Progenitor cell of endocrine pancreas (in vitro differentiated cells): ENCODE results near the gene PLLP. TPM values are rescaled to one million over a fixed set of nuclear protein-coding genes. Genes with fewer than 3 reads are reported as not detected.
A peak's percentile ranks its signal among the peaks of the same experiment; 100 is the strongest.

Experiments used
- DNase-seq: peaks from one replicate; pipeline ENCODE4 v3.0.0; 2021; ENCODE audit warnings: low spot score; ENCODE audit not compliant: unreplicated experiment
- H3K27ac Mint-ChIP-seq: 2 replicates; pipeline ENCODE4 v1.8.0; 2021; ENCODE audit warnings: mild to moderate bottlenecking, moderate library complexity, mixed read lengths
- H3K27me3 Mint-ChIP-seq: 2 replicates; pipeline ENCODE4 v1.8.0; 2021; ENCODE audit warnings: mixed read lengths
- H3K36me3 Mint-ChIP-seq: 2 replicates; pipeline ENCODE4 v1.8.0; 2022; ENCODE audit warnings: mixed read lengths; ENCODE audit not compliant: insufficient read depth
- H3K4me1 Mint-ChIP-seq: 2 replicates; pipeline ENCODE4 v1.8.0; 2021; ENCODE audit warnings: low read depth, mixed read lengths
- H3K4me3 Mint-ChIP-seq: 2 replicates; pipeline ENCODE4 v1.8.0; 2021; ENCODE audit warnings: low read depth, mild to moderate bottlenecking, moderate library complexity, mixed read lengths
- H3K9me3 Mint-ChIP-seq: 2 replicates; pipeline ENCODE4 v1.8.0; 2021; ENCODE audit warnings: low read depth, mixed read lengths
- CTCF ChIP-seq: fragments of 200-600 bp; sonication (generic); IDR thresholded peaks from one replicate; pipeline ENCODE4 v1.5.0; 2021; ENCODE audit warnings: antibody characterized with exemption, mild to moderate bottlenecking; ENCODE audit not compliant: unreplicated experiment
- total RNA-seq: library from RNA; stranded (reverse); gene quantifications from 2 replicates; pipeline ENCODE4 v1.2.1, GENCODE V29; 2021

PLLP gene
- total RNA-seq, 1 donor from 2014 or later, result 2.9 TPM

- Mint-ChIP-seq H3K4me3 (no peak overlapping the region), H3K27ac (no peak overlapping the region), H3K36me3 (no peaks in the 10 kb centered on the region), H3K4me1 (peaks cover 20% of the 10 kb centered on the region), H3K27me3 (no peaks in the 10 kb centered on the region), H3K9me3 (no peaks in the 10 kb centered on the region)
- DNase-seq, result no peak
- no peak for TF ChIP-seq CTCF
Observed at GRCh38 chr16:57266531-57267260, 17.8 kb downstream of the PLLP start.

- no peak for DNase-seq
Observed at GRCh38 chr16:57265850-57266530, 18.5 kb downstream of the PLLP start.

GRCh38 chr16:57264950-57265371 is 19.5 kb downstream of the PLLP start:
- no peak for TF ChIP-seq CTCF
- Mint-ChIP-seq H3K9me3 (no peaks in the 10 kb centered on the region), H3K4me3 (no peak overlapping the region), H3K27me3 (no peaks in the 10 kb centered on the region), H3K27ac (no peak overlapping the region), H3K36me3 (no peaks in the 10 kb centered on the region), H3K4me1 (peaks cover 25% of the 10 kb centered on the region)
- DNase-seq, result no peak

More at GRCh38 chr16:57265850-57266530, 18.5 kb downstream of the PLLP start:
- H3K27ac Mint-ChIP-seq, result peak overlapping the region; percentile 10
- no peaks in the 10 kb centered on the region for H3K36me3 Mint-ChIP-seq
- TF ChIP-seq CTCF, result no peak
- no peak overlapping the region for H3K4me3 Mint-ChIP-seq
- no peaks in the 10 kb centered on the region for H3K9me3 Mint-ChIP-seq
- no peaks in the 10 kb centered on the region for H3K27me3 Mint-ChIP-seq
- H3K4me1 Mint-ChIP-seq, result peaks cover 20% of the 10 kb centered on the region

- Mint-ChIP-seq H3K27me3 (no peaks in the 10 kb centered on the region), H3K36me3 (no peaks in the 10 kb centered on the region), H3K27ac (no peak overlapping the region), H3K4me1 (peaks cover 25% of the 10 kb centered on the region), H3K9me3 (no peaks in the 10 kb centered on the region), H3K4me3 (no peak overlapping the region)
- DNase-seq, result no peak
- TF ChIP-seq CTCF, result no peak
Observed at GRCh38 chr16:57264381-57264780, 20.1 kb downstream of the PLLP start.

- Mint-ChIP-seq H3K36me3 (no peaks in the 10 kb centered on the region), H3K27me3 (no peaks in the 10 kb centered on the region), H3K4me3 (no peak overlapping the region), H3K27ac (no peak overlapping the region), H3K4me1 (peaks cover 21% of the 10 kb centered on the region), H3K9me3 (no peaks in the 10 kb centered on the region)
- no peak for DNase-seq
- no peak for TF ChIP-seq CTCF
Observed at GRCh38 chr16:57263541-57264351, 20.7 kb downstream of the PLLP start.
